Uterus (tissue), 4 donors: Measurements from ENCODE around the gene CDH10. TPM values are rescaled to one million over a fixed set of nuclear protein-coding genes. Genes with fewer than 3 reads are reported as not detected.

Source experiments
- DNase-seq, 2 donors: peaks; one replicate each; pipeline ENCODE4 v3.0.0-alpha.2; 2019 to 2020
- H3K27ac ChIP-seq, 2 donors: fragments of 200-600 bp; sonication (generic); 1 replicate in 1 of 2; 2 replicates in 1 of 2; pipeline ENCODE4 v1.5.1; 2016 to 2018
- H3K27me3 ChIP-seq, 2 donors: fragments of 200-600 bp; sonication (generic); one replicate each; pipeline ENCODE4 v1.5.1; 2018 to 2019; ENCODE audit warnings: control low read depth in 1 of 2
- H3K36me3 ChIP-seq, 2 donors: fragments of 200-600 bp; sonication (generic); one replicate each; pipeline ENCODE4 v1.5.1; 2019; ENCODE audit warnings: control low read depth in 1 of 2
- H3K4me1 ChIP-seq, 2 donors: fragments of 200-600 bp; sonication (generic); one replicate each; pipeline ENCODE4 v1.5.1; 2018 to 2019; ENCODE audit warnings: control low read depth in 1 of 2
- H3K4me3 ChIP-seq, 2 donors: fragments of 200-600 bp; sonication (generic); 1 replicate in 1 of 2; 2 replicates in 1 of 2; pipeline ENCODE4 v1.5.1; 2018 to 2019; ENCODE audit warnings: mild to moderate bottlenecking in 1 of 2
- H3K9me3 ChIP-seq, 2 donors: fragments of 200-600 bp; sonication (generic); one replicate each; pipeline ENCODE4 v1.5.1; 2019; ENCODE audit warnings: control low read depth in 1 of 2
- POLR2A ChIP-seq, 2 donors: fragments of 450-650 bp; IDR thresholded peaks; one replicate each; pipeline ENCODE4 v1.6.1; 2016; ENCODE audit warnings: antibody characterized with exemption in 2 of 2, mild to moderate bottlenecking in 1 of 2, moderate library complexity in 1 of 2
- intact Hi-C: fragments of 100-400 bp; cut with DNase I; formaldehyde crosslinking; loops from one replicate; pipeline ENCODE4 v1.15.1; 2023; ENCODE audit warnings: low total_unique reads
- total RNA-seq, 4 donors: library from RNA; depleted of rRNA in 3 of 4; stranded (reverse); fragments of >200 nt in 3 of 4; gene quantifications; one replicate each; pipeline versions ENCODE4 v1.1.0 to v1.2.4, GENCODE V29; 2014 to 2023
- TF ChIP-seq, protein P1 (sequence below), 4 experiments: fragments of 200-600 bp in 2 of 4; fragments of 450-650 bp in 2 of 4; sonication (generic) in 2 of 4; IDR thresholded peaks; one replicate each; pipeline ENCODE4 v1.5.1; 2016 to 2019; ENCODE audit warnings: antibody characterized with exemption in 4 of 4, mild to moderate bottlenecking in 2 of 4, moderate library complexity in 1 of 4
- donor health status: DM: yes; HTN: yes; CAD: no.

The CDH10 gene
- total RNA-seq, 4 donors from 2014 or later: 12.0 TPM; not detected in 3

DNA sequence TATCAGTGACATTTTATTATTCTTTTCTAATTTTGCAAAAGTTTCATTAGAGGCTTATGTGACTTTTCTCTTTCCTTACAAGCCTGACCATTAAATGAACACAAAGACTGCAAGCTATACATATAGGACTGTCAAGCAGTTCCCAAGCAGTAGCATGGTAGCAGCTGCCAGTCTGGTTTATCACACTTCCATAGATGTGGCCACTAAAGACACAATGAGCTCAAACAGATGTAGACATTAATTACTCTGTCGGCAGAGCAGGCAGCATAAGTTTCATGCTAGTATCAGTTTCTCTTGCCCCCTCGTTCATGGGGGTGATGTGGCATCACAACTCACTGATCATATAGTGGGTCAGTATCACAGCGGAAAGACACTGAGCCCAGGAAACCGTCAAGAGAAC, 89.5 kb downstream of the CDH10 start:
- H3K4me3 ChIP-seq: no peak overlapping the region
- H3K36me3 ChIP-seq: peaks cover 0 to 2% of the 10 kb centered on the region in 2 donors
- H3K4me1 ChIP-seq: no peaks in the 10 kb centered on the region
- no peak for TF ChIP-seq POLR2A (IDR thresholded peaks at IDR 0.05)
- TF ChIP-seq, protein P1, sequence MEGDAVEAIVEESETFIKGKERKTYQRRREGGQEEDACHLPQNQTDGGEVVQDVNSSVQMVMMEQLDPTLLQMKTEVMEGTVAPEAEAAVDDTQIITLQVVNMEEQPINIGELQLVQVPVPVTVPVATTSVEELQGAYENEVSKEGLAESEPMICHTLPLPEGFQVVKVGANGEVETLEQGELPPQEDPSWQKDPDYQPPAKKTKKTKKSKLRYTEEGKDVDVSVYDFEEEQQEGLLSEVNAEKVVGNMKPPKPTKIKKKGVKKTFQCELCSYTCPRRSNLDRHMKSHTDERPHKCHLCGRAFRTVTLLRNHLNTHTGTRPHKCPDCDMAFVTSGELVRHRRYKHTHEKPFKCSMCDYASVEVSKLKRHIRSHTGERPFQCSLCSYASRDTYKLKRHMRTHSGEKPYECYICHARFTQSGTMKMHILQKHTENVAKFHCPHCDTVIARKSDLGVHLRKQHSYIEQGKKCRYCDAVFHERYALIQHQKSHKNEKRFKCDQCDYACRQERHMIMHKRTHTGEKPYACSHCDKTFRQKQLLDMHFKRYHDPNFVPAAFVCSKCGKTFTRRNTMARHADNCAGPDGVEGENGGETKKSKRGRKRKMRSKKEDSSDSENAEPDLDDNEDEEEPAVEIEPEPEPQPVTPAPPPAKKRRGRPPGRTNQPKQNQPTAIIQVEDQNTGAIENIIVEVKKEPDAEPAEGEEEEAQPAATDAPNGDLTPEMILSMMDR (IDR thresholded peaks at IDR 0.05): no peak
- intact Hi-C loops: no loop called here
- no peak for DNase-seq
- no peaks in the 10 kb centered on the region for H3K27me3 ChIP-seq
- no peaks in the 10 kb centered on the region for H3K9me3 ChIP-seq
- no peak overlapping the region for H3K27ac ChIP-seq

DNA sequence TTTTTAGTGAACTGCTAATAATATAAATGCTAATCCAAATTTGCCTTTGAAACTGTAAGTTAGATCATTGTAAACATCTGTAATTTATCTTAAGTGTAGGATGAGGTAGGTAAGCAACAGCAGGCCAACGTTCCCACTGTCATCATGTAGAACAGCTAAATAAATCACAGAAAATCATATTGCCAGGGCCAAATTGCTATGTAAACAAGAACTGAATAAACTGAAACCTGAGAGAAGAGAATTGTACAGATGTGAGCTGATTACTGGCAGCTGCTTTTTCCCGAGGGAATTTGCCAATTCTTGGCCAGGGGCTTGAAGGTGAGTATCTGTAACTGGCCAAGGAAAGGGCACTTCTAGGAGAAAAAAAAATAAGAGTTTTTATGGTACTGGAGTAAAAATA, 97.6 kb downstream of the CDH10 start:
- TF ChIP-seq, protein P1 (IDR thresholded peaks at IDR 0.05): no peak
- TF ChIP-seq POLR2A (IDR thresholded peaks at IDR 0.05): no peak
- DNase-seq: no peak
- H3K4me3 ChIP-seq: no peak overlapping the region
- H3K4me1 ChIP-seq: no peaks in the 10 kb centered on the region
- H3K27ac ChIP-seq: no peak overlapping the region
- H3K9me3 ChIP-seq: no peaks in the 10 kb centered on the region
- peaks cover 0 to 2% of the 10 kb centered on the region in 2 donors for H3K36me3 ChIP-seq
- no peaks in the 10 kb centered on the region for H3K27me3 ChIP-seq
- intact Hi-C loops: no loop called here

DNA sequence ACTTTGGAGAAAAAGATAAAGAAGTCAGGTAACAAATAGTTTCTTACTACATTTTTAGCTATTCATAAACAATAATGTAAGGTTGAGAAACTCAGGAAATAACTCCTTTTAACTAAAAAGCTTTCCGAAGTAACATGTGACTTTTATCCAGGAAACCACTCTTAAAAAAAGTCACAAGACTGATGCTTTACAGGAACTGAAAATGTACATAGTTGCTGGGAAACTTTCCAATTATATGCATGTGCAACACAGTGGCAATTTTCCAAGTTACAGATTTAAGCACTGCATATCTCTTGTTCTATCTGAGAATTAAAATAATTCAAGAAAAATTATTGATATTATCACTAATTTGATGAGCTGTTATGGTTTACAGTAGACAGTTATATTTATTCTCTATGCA, 105.2 kb downstream of the CDH10 start:
- TF ChIP-seq POLR2A (IDR thresholded peaks at IDR 0.05): no peak
- TF ChIP-seq, protein P1 (IDR thresholded peaks at IDR 0.05): no peak
- Histone ChIP-seq H3K4me3 (no peak overlapping the region), H3K9me3 (no peaks in the 10 kb centered on the region), H3K4me1 (no peaks in the 10 kb centered on the region), H3K27me3 (no peaks in the 10 kb centered on the region), H3K36me3 (no peaks in the 10 kb centered on the region), H3K27ac (no peak overlapping the region)
- no peak for DNase-seq
- intact Hi-C loops: no loop called here

DNA sequence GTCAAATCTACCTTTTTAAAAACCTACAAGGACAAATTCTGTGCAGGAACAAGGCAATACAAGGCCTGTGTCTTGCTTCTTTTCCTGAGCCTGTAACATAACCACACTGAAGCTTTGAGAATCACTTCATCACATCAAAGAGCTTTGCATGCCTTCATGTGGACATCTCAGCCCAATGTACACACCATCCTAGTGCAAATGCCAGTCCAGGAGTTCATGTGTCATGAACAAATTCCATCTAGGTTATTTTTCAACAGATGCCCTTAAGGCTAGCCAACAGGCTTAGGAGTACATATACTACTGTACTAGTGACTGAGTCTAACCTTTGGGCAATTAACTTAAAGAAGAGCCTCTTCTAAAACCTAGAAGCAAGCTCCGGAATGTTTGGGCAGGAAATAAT, 106.4 kb downstream of the CDH10 start:
- TF ChIP-seq POLR2A (IDR thresholded peaks at IDR 0.05): no peak
- TF ChIP-seq, protein P1 (IDR thresholded peaks at IDR 0.05): no peak
- Histone ChIP-seq H3K36me3 (no peaks in the 10 kb centered on the region), H3K4me1 (no peaks in the 10 kb centered on the region), H3K27ac (no peak overlapping the region), H3K4me3 (no peak overlapping the region), H3K27me3 (no peaks in the 10 kb centered on the region), H3K9me3 (no peaks in the 10 kb centered on the region)
- intact Hi-C loops: no loop called here
- DNase-seq: no peak

DNA sequence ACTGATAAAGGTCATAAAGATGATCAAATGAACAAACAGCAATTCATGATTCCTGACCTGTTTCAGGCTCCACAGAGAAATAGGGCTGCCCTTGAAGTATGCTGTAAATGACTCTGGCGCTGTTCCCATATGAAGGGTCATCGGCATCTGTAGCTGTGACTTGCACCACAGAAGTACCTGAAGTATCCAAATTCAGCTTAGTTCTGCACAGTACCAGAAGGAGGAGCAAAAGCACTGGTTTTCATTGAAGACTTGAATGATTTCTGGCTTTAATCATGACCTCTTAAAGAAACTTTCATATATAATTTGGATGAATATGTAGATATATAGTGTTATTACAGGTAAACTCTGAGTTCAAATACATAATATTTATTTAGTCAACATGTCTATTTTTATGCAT, 109.1 kb downstream of the CDH10 start:
- Histone ChIP-seq H3K4me1 (no peaks in the 10 kb centered on the region), H3K27me3 (no peaks in the 10 kb centered on the region), H3K4me3 (no peak overlapping the region), H3K27ac (no peak overlapping the region), H3K36me3 (no peaks in the 10 kb centered on the region), H3K9me3 (no peaks in the 10 kb centered on the region)
- DNase-seq: no peak
- intact Hi-C loops: no loop called here
- TF ChIP-seq POLR2A (IDR thresholded peaks at IDR 0.05): no peak
- TF ChIP-seq, protein P1 (IDR thresholded peaks at IDR 0.05): no peak
